HepG2 (cell line): ENCODE measurements around the gene CCDC116. TPM values are rescaled to one million over a fixed set of nuclear protein-coding genes. Genes with fewer than 3 reads are reported as not detected.
A peak's percentile ranks its signal among the peaks of the same experiment; 100 is the strongest.

Source experiments
- BRD4 ChIP-seq: sonication (generic); formaldehyde crosslinking; IDR thresholded peaks from 2 replicates; pipeline ENCODE4 v1.4.0; 2020; ENCODE audit warnings: missing genetic modification reagents
- CENPBD1 ChIP-seq: sonication (generic); formaldehyde crosslinking; IDR thresholded peaks from 2 replicates; pipeline ENCODE4 v1.8.0; 2022; ENCODE audit warnings: missing genetic modification reagents, low read depth, mild to moderate bottlenecking, borderline replicate concordance
- CREB3 ChIP-seq: sonication (generic); formaldehyde crosslinking; IDR thresholded peaks from 2 replicates; pipeline ENCODE4 v1.5.0; 2020; ENCODE audit warnings: missing genetic modification reagents
- CSRNP1 ChIP-seq: sonication (generic); formaldehyde crosslinking; IDR thresholded peaks from 2 replicates; pipeline ENCODE4 v1.8.1; 2023; ENCODE audit warnings: mild to moderate bottlenecking, missing genetic modification reagents
- ELF4 ChIP-seq: sonication (generic); formaldehyde crosslinking; IDR thresholded peaks from 2 replicates; pipeline ENCODE4 v1.5.0; 2020; ENCODE audit warnings: missing genetic modification reagents, mild to moderate bottlenecking, moderate library complexity, borderline replicate concordance
- GMEB1 ChIP-seq: sonication (generic); formaldehyde crosslinking; IDR thresholded peaks from 2 replicates; pipeline ENCODE4 v1.5.1; 2020; ENCODE audit warnings: missing genetic modification reagents, mild to moderate bottlenecking, borderline replicate concordance
- NKX3-1 ChIP-seq: sonication (generic); formaldehyde crosslinking; IDR thresholded peaks from 2 replicates; pipeline ENCODE4 v1.5.0; 2020; ENCODE audit warnings: missing genetic modification reagents
- PREB ChIP-seq: sonication (generic); formaldehyde crosslinking; IDR thresholded peaks from 2 replicates; pipeline ENCODE4 v1.4.0; 2020; ENCODE audit warnings: missing genetic modification reagents
- PTBP1 ChIP-seq: fragments of 200-400 bp; formaldehyde crosslinking; IDR thresholded peaks from 2 replicates; pipeline ENCODE4 v1.6.1; 2018; ENCODE audit warnings: low read length, low read depth; ENCODE audit not compliant: poor library complexity, severe bottlenecking
- SALL2 ChIP-seq: sonication (generic); formaldehyde crosslinking; IDR thresholded peaks from 2 replicates; pipeline ENCODE4 v1.8.1; 2023; ENCODE audit warnings: mild to moderate bottlenecking, missing genetic modification reagents, inconsistent platforms
- SRY ChIP-seq: sonication (generic); formaldehyde crosslinking; IDR thresholded peaks from 2 replicates; pipeline ENCODE4 v1.8.0; 2022; ENCODE audit warnings: mild to moderate bottlenecking, missing genetic modification reagents
- TCF12 ChIP-seq, 2 experiments: fragments of 450-650 bp in 1 of 2; sonication (generic) in 1 of 2; formaldehyde crosslinking in 1 of 2; IDR thresholded peaks; 2 replicates each; pipeline versions ENCODE4 v1.6.1 to v1.8.0; 2017 to 2022; ENCODE audit warnings: antibody characterized with exemption in 1 of 2, mild to moderate bottlenecking in 1 of 2, missing genetic modification reagents in 1 of 2, moderate library complexity in 1 of 2
- TFDP2 ChIP-seq: sonication (generic); formaldehyde crosslinking; IDR thresholded peaks from 2 replicates; pipeline ENCODE4 v1.4.0; 2020; ENCODE audit warnings: missing genetic modification reagents
- TGIF2 ChIP-seq: IDR thresholded peaks from 2 replicates; pipeline ENCODE4 v1.6.1; 2016; ENCODE audit warnings: control low read depth, missing compliant biosample characterization
- ZBTB44 ChIP-seq: sonication (generic); formaldehyde crosslinking; IDR thresholded peaks from 2 replicates; pipeline ENCODE4 v1.4.0; 2020; ENCODE audit warnings: missing genetic modification reagents
- ZNF160 ChIP-seq: sonication (generic); formaldehyde crosslinking; IDR thresholded peaks from 2 replicates; pipeline ENCODE4 v1.8.0; 2022; ENCODE audit warnings: mild to moderate bottlenecking, inconsistent platforms, missing genetic modification reagents
- ZNF234 ChIP-seq: sonication (generic); formaldehyde crosslinking; conservative IDR thresholded peaks from 2 replicates; pipeline ENCODE4 v1.5.1; 2020; ENCODE audit warnings: mild to moderate bottlenecking, missing genetic modification reagents
- ZNF557 ChIP-seq: sonication (generic); formaldehyde crosslinking; IDR thresholded peaks from 2 replicates; pipeline ENCODE4 v1.4.0; 2020; ENCODE audit warnings: missing genetic modification reagents
- ZNF570 ChIP-seq: sonication (generic); formaldehyde crosslinking; IDR thresholded peaks from 2 replicates; pipeline ENCODE4 v1.4.0; 2020; ENCODE audit warnings: mild to moderate bottlenecking, missing genetic modification reagents, borderline replicate concordance
- ZNF878 ChIP-seq: sonication (generic); formaldehyde crosslinking; IDR thresholded peaks from 2 replicates; pipeline ENCODE4 v1.8.1; 2023; ENCODE audit warnings: mild to moderate bottlenecking, missing genetic modification reagents, moderate library complexity
- polyA plus RNA-seq, 8 experiments: library from polyadenylated mRNA; depleted of rRNA in 3 of 8; stranded (reverse) in 7 of 8; unstranded in 1 of 8; fragments of >200 nt; fragmentation: Illumina TruSeq in 4 of 8; extraction: Trizol in 4 of 8; gene quantifications; 2 replicates each; pipeline versions ENCODE4 v1.2.1 to v1.2.3, GENCODE V29; 2011 to 2016; ENCODE audit warnings: low read depth in 4 of 8, missing spikeins in 1 of 8, mixed read lengths in 1 of 8; ENCODE audit not compliant: insufficient read depth in 1 of 8
- total RNA-seq, 5 experiments: library from RNA; depleted of rRNA; stranded (reverse); fragments of >200 nt; fragmentation: Illumina TruSeq; extraction: Trizol; gene quantifications; 2 replicates each; pipeline ENCODE4 v1.2.3, GENCODE V29; 2016; ENCODE audit warnings: low read depth in 1 of 5

CCDC116 gene
- total and polyA plus RNA-seq, 2 of the 13 experiments (the other 11 are each of a cell fraction or from before 2014, with no cell fraction given) = 0.15 to 0.33 TPM

- TF ChIP-seq GMEB1 (CRISPR knock-in tag) (no peak), ELF4 (CRISPR knock-in tag) (peak; percentile 41; the same call in 1 of the 2 replicates), ZNF878 (peak; percentile 75; the same call in 1 of the 2 replicates), SRY (CRISPR knock-in tag) (no peak), BRD4 (CRISPR knock-in tag) (no peak), CENPBD1 (0 out of 2 replicates have a peak, but pooled peaks have one; percentile 9), ZNF234 (CRISPR knock-in tag) (peak; percentile 77; the same call in 1 of the 2 replicates), SALL2 (CRISPR knock-in tag) (no peak), TFDP2 (CRISPR knock-in tag) (no peak), CSRNP1 (CRISPR knock-in tag) (no peak), ZNF160 (CRISPR knock-in tag) (no peak), PREB (no peak), TCF12 (IDR thresholded peaks at IDR 0.05) (no peak), TCF12 (CRISPR knock-in tag; IDR thresholded peaks at IDR 0.05) (no peak), PTBP1 (no peak), CREB3 (CRISPR knock-in tag) (no peak), ZNF557 (CRISPR knock-in tag) (0 out of 2 replicates have a peak, but pooled peaks have one; percentile 32), ZNF570 (no peak), TGIF2 (no peak), ZBTB44 (no peak), NKX3-1 (CRISPR knock-in tag) (0 out of 2 replicates have a peak, but pooled peaks have one; percentile 21)
Observed at GRCh38 chr22:21651521-21652009, 19.0 kb downstream of the CCDC116 start (continued).
